HG03045 (cell line): ENCODE results near the gene ITLN1.
"Not testable (repeated sequence)": the region's sequence is repeated elsewhere in the genome, so short reads cannot be mapped to it uniquely, and the experiment has no call there.

Source experiments
- ATAC-seq: cut with Tn5 transposase; IDR thresholded peaks from one replicate; pipeline ENCODE4 v1.9.1; 2021; ENCODE audit warnings: mild to moderate bottlenecking, moderate library complexity; ENCODE audit not compliant: unreplicated experiment

ITLN1 gene

GRCh38 chr1:160885042-160885441, at the start of gene ITLN1:
ITLN1 (minus strand) TSS chr1:160885180; CDS start chr1:160884877, 303 bp downstream.
- no peak for ATAC-seq

- not testable (repeated sequence) for ATAC-seq
Measured at GRCh38 chr1:160933305-160933704, 48.3 kb upstream of the ITLN1 start.

- ATAC-seq = no peak
Measured at GRCh38 chr1:160925652-160926244, 40.8 kb upstream of the ITLN1 start.

GRCh38 chr1:160924791-160925651, 40.0 kb upstream of the ITLN1 start:
- no peak for ATAC-seq

- ATAC-seq = no peak
Measured at GRCh38 chr1:160916666-160917065, 31.7 kb upstream of the ITLN1 start.

GRCh38 chr1:160913229-160913628, 28.2 kb upstream of the ITLN1 start:
- not testable (repeated sequence) for ATAC-seq

GRCh38 chr1:160911925-160912324, 26.9 kb upstream of the ITLN1 start:
- ATAC-seq = no peak

- ATAC-seq = no peak
Measured at GRCh38 chr1:160911441-160911840, 26.5 kb upstream of the ITLN1 start.

GRCh38 chr1:160910170-160910750, 25.3 kb upstream of the ITLN1 start:
- no peak for ATAC-seq

GRCh38 chr1:160907976-160908375, 23.0 kb upstream of the ITLN1 start:
- ATAC-seq = no peak

- ATAC-seq = no peak
Measured at GRCh38 chr1:160905617-160905989, 20.6 kb upstream of the ITLN1 start.

GRCh38 chr1:160904783-160905616, 20.0 kb upstream of the ITLN1 start:
- no peak for ATAC-seq

GRCh38 chr1:160902251-160902650, 17.3 kb upstream of the ITLN1 start:
- ATAC-seq = not testable (repeated sequence)

- ATAC-seq = no peak
Measured at GRCh38 chr1:160901768-160902167, 16.8 kb upstream of the ITLN1 start.

- not testable (repeated sequence) for ATAC-seq
Measured at GRCh38 chr1:160900683-160901082, 15.7 kb upstream of the ITLN1 start.

GRCh38 chr1:160894368-160895135, 9.6 kb upstream of the ITLN1 start:
- not testable (repeated sequence) for ATAC-seq

GRCh38 chr1:160891474-160891873, 6.5 kb upstream of the ITLN1 start:
- no peak for ATAC-seq

- no peak for ATAC-seq
Measured at GRCh38 chr1:160888926-160889325, 3.9 kb upstream of the ITLN1 start.

- ATAC-seq = no peak
Measured at GRCh38 chr1:160887071-160887470, 2.1 kb upstream of the ITLN1 start.

- no peak for ATAC-seq
Measured at GRCh38 chr1:160884579-160884978, 401 bp downstream of the ITLN1 start.
